ENCODE measurements around the gene SPG11.
"Not testable (repeated sequence)": the region's sequence is repeated elsewhere in the genome, so short reads cannot be mapped to it uniquely, and the experiment has no call there.

The SPG11 gene
- total RNA-seq = 299 to 363 reads per million in 2 donors

- DNase-seq = peak; percentile 74
These were observed at the start of gene SPG11 for GRCh38 chr15:44663410-44664308. TSS of gene SPG11 (minus strand) at chr15:44663662. CDS start at chr15:44663647, 15 bp downstream.

- DNase-seq = no peak
These were observed 49.0 kb upstream of the SPG11 start for GRCh38 chr15:44712346-44713005.

DNA sequence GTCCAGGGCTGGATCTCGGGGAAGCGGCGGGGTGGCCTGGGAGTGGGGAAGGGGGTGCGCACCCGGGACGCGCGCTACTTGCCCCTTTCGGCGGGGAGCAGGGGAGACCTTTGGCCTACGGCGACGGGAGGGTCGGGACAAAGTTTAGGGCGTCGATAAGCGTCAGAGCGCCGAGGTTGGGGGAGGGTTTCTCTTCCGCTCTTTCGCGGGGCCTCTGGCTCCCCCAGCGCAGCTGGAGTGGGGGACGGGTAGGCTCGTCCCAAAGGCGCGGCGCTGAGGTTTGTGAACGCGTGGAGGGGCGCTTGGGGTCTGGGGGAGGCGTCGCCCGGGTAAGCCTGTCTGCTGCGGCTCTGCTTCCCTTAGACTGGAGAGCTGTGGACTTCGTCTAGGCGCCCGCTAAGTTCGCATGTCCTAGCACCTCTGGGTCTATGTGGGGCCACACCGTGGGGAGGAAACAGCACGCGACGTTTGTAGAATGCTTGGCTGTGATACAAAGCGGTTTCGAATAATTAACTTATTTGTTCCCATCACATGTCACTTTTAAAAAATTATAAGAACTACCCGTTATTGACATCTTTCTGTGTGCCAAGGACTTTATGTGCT, 48.4 kb upstream of the SPG11 start:
- DNase-seq = peak; percentile 45

DNA sequence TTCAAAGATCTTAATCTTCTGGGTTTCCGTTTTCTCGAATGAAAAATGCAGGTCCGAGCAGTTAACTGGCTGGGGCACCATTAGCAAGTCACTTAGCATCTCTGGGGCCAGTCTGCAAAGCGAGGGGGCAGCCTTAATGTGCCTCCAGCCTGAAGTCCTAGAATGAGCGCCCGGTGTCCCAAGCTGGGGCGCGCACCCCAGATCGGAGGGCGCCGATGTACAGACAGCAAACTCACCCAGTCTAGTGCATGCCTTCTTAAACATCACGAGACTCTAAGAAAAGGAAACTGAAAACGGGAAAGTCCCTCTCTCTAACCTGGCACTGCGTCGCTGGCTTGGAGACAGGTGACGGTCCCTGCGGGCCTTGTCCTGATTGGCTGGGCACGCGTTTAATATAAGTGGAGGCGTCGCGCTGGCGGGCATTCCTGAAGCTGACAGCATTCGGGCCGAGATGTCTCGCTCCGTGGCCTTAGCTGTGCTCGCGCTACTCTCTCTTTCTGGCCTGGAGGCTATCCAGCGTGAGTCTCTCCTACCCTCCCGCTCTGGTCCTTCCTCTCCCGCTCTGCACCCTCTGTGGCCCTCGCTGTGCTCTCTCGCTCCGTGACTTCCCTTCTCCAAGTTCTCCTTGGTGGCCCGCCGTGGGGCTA, 47.8 kb upstream of the SPG11 start, which contains the start of the genes B2M and PATL2:
Gene B2M, plus strand, starts transcription at position 422 of the 647 bp plus-strand sequence. Its CDS starts 30 bp downstream, at position 452.
Gene PATL2, minus strand, starts transcription at position 228 of the 647 bp plus-strand sequence. CDS start 34,833 bp downstream, outside the sequence.
- peak; percentile 75 for DNase-seq

DNA sequence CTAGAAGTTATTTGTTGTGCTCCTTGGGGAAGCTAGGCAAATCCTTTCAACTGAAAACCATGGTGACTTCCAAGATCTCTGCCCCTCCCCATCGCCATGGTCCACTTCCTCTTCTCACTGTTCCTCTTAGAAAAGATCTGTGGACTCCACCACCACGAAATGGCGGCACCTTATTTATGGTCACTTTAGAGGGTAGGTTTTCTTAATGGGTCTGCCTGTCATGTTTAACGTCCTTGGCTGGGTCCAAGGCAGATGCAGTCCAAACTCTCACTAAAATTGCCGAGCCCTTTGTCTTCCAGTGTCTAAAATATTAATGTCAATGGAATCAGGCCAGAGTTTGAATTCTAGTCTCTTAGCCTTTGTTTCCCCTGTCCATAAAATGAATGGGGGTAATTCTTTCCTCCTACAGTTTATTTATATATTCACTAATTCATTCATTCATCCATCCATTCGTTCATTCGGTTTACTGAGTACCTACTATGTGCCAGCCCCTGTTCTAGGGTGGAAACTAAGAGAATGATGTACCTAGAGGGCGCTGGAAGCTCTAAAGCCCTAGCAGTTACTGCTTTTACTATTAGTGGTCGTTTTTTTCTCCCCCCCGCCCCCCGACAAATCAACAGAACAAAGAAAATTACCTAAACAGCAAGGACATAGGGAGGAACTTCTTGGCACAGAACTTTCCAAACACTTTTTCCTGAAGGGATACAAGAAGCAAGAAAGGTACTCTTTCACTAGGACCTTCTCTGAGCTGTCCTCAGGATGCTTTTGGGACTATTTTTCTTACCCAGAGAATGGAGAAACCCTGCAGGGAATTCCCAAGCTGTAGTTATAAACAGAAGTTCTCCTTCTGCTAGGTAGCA, 47.0 kb upstream of the SPG11 start:
- no peak for DNase-seq

DNA sequence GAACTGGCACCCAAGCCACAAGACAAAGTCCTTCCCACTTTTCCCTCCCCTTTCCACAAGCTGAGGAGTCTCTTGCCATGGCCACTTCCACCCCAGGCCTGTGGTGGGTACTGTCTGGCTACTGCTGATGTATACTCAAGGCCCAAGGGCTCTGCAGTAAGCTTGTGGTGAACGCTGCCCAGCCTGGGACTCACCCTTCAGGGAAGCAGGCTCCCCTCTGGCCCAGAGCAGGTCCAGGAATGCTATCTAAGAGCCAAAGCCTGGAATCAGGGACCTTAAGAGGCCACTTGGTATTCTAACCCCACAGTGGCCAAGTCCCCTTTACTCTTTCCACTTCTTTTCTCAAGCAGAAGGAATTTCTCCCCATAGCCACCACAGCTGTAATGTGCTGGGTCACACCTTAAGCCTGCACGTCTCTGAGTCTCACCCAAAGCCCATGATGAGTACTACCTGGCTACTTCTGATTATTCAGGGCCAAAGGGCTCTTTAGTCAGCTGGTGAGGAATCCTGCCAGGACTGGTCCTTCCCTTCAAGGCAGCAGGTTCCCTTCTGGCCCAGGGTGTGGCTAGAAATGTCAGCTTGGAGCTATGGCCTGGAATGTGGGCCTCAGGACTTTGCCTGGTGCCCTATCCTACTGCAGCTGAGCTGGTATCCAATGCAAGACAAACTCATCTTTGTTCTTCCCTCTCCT, 43.6 kb upstream of the SPG11 start:
- no peak for DNase-seq

DNA sequence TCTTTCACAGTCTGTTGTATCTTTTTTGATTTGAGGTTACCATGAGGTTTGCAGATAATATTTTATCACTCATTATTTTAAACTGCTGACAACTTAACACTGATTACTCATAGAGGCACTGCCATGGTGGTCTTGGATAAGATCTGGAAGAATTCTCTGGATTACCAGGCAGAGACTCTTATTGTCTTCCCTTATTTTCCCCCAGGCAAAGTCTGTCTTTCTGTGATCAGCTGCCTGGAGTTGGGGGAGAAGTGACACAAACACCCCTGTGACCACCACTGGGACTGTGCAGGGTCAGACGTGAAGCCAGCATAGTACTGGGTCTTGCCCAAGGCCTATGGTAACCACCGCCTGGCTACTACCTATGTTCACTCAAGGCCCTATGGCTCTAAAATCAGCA, 42.9 kb upstream of the SPG11 start:
- no peak for DNase-seq

GRCh38 chr15:44705986-44706385, 42.5 kb upstream of the SPG11 start:
- no peak for DNase-seq

- DNase-seq = not testable (repeated sequence)
These were observed 37.2 kb upstream of the SPG11 start for GRCh38 chr15:44700676-44701075.

GRCh38 chr15:44698641-44699040, 35.2 kb upstream of the SPG11 start:
- DNase-seq = no peak

DNA sequence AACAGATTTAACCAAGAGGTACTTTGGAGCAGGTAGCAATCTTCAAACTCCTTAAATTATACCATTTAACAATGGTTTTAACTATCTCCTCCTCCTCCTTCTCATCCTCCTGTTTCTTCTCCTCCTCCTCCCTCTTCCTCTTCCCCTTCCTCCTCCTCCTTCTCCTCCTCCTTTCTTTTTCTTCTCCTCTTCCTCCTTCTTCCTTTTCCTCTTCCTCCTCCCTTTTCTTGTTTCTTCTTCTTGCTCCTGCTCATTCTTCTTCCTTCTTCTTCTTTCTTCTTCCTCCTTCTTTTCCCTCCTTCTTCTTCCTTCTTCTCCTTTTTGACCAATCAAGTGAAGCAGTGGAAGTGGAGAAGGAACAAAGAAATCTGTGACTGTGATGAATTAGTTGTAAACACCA, 33.6 kb upstream of the SPG11 start:
- DNase-seq = no peak

GRCh38 chr15:44695294-44695693, 31.8 kb upstream of the SPG11 start:
- DNase-seq = no peak

- DNase-seq = no peak
These were observed 31.0 kb upstream of the SPG11 start for GRCh38 chr15:44694416-44694815.

- no peak for DNase-seq
These were observed 29.2 kb upstream of the SPG11 start for GRCh38 chr15:44692659-44693058.

GRCh38 chr15:44690245-44690644, 26.8 kb upstream of the SPG11 start:
- DNase-seq = not testable (repeated sequence)

- not testable (repeated sequence) for DNase-seq
These were observed 25.9 kb upstream of the SPG11 start for GRCh38 chr15:44689318-44689717.

- DNase-seq = not testable (repeated sequence)
These were observed 19.6 kb upstream of the SPG11 start for GRCh38 chr15:44682809-44683682.

- no peak for DNase-seq
These were observed 18.7 kb upstream of the SPG11 start for GRCh38 chr15:44682211-44682610.

DNA sequence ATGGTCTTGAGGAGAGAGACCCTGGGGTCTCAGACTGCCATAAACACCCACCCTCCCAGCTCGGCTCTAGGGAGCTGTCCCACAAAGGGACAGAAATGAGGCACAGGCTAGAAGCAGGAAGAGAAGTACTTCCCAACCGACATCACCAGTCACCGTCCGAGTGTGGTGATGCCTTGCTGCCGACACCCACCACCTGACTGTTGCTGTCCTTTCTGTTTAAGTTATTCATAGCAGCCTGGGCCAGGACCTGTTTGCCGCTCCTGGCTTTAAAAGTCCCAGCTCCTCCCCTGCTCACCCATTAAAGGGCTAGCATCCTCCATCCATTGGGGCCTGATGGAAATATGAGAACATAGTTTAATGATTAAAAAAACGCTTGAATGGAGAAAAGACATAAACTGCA, 13.2 kb upstream of the SPG11 start:
- DNase-seq = no peak

DNA sequence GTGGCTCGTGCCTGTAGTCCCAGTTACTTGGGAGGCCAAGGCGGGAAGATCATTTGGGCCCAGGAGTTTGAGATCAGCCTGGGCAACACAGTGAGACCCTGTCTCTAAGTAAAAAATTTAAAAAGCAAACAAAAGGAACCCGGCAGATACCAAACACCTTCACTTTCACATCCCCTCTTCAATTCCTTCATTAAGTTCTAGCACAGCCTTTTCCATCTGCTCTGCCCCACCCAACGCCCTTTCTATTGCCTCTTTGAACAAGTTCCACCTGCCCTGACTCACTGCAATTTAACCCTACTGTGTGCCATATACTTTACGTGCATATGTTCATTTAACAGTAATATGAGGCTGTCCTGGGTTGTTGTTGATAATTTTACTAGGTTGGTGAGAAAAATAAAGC, 12.4 kb upstream of the SPG11 start:
- DNase-seq = no peak
